NB4 (cell line): Measurements from ENCODE around the gene TMEM204.

Experiments used
- MYC ChIP-seq: IDR thresholded peaks from 2 replicates; pipeline ENCODE4 v1.6.1; 2011; ENCODE audit warnings: low read depth, low read length
- POLR2A ChIP-seq: IDR thresholded peaks from 2 replicates; pipeline ENCODE4 v1.6.1; 2011; ENCODE audit warnings: mild to moderate bottlenecking; ENCODE audit not compliant: insufficient read length; ENCODE audit errors: extremely low read depth
- TF ChIP-seq, protein P1 (sequence below): IDR thresholded peaks from one replicate; pipeline ENCODE4 v1.5.1; 2012; ENCODE audit warnings: low read depth, low read length

GRCh38 chr16:1495889-1496262 is 37.6 kb upstream of the TMEM204 start:
- TF ChIP-seq, protein P1, sequence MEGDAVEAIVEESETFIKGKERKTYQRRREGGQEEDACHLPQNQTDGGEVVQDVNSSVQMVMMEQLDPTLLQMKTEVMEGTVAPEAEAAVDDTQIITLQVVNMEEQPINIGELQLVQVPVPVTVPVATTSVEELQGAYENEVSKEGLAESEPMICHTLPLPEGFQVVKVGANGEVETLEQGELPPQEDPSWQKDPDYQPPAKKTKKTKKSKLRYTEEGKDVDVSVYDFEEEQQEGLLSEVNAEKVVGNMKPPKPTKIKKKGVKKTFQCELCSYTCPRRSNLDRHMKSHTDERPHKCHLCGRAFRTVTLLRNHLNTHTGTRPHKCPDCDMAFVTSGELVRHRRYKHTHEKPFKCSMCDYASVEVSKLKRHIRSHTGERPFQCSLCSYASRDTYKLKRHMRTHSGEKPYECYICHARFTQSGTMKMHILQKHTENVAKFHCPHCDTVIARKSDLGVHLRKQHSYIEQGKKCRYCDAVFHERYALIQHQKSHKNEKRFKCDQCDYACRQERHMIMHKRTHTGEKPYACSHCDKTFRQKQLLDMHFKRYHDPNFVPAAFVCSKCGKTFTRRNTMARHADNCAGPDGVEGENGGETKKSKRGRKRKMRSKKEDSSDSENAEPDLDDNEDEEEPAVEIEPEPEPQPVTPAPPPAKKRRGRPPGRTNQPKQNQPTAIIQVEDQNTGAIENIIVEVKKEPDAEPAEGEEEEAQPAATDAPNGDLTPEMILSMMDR = no peak
- no peak for TF ChIP-seq MYC
- TF ChIP-seq POLR2A = no peak
